SK-N-MC (cell line): ENCODE measurements around the gene CCDC183.
A peak's percentile ranks its signal among the peaks of the same experiment; 100 is the strongest.

Experiments used
- DNase-seq: peaks from one replicate; pipeline ENCODE4 v3.0.0-alpha.2; 2011; ENCODE audit warnings: low read depth, low spot score
- H3K27ac ChIP-seq: fragments of 200-600 bp; sonication (generic); 2 replicates; pipeline ENCODE4 v1.5.1; 2016; ENCODE audit warnings: mixed run types
- H3K36me3 ChIP-seq: fragments of 200-600 bp; sonication (generic); 2 replicates; pipeline ENCODE4 v1.6.1; 2017; ENCODE audit warnings: antibody characterized with exemption, low read length, mixed read lengths; ENCODE audit not compliant: insufficient read depth
- H3K4me3 ChIP-seq: fragments of 200-600 bp; sonication (generic); 2 replicates; pipeline ENCODE4 v1.5.1; 2016
- H3K9ac ChIP-seq: fragments of 200-600 bp; sonication (generic); 2 replicates; pipeline ENCODE4 v1.8.0; 2017; ENCODE audit warnings: mixed run types, mixed read lengths; ENCODE audit not compliant: insufficient read length
- H3K9me3 ChIP-seq: fragments of 200-600 bp; sonication (generic); 2 replicates; pipeline ENCODE4 v1.6.1; 2017; ENCODE audit warnings: low read depth, mild to moderate bottlenecking, antibody characterized with exemption, low read length, moderate library complexity, mixed read lengths
- EZH2 ChIP-seq: fragments of 200-600 bp; sonication (generic); IDR thresholded peaks from one replicate; pipeline ENCODE4 v1.6.1; 2017; ENCODE audit warnings: antibody characterized with exemption
- FOXP2 ChIP-seq: optimal IDR thresholded peaks from 2 replicates; pipeline ENCODE3; 2011; ENCODE audit warnings: mild to moderate bottlenecking, moderate library complexity; ENCODE audit not compliant: insufficient read depth; ENCODE audit errors: extremely low read length, control extremely low read depth
- POLR2AphosphoS5 ChIP-seq: IDR thresholded peaks from 2 replicates; pipeline ENCODE4 v1.6.1; 2012; ENCODE audit warnings: mild to moderate bottlenecking, low read depth, low read length, borderline replicate concordance

The CCDC183 gene

DNA sequence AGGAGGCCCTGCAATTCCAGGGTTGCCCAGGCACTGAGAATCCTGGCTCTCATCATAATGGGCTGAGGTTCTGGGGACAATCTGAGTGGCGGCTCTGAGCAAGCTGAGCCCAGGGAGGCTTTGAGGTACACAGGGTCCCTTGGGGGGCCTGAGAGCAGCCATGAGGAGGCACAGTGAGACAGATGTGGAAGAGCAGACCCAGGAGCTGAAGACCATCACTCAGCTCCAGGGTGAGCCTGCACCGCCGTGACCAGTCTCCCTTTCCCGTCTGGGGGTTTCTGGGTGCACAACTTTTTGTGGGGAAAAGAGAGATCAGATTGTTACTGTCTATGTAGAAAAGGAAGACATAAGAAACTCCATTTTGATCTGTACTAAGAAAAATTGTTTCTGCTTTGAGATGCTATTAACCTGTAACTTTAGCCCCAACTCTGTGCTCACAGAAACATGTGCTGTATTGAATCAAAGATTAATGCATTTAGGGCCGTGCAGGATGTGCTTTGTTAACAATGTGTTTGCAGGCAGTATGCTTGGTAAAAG lies at the start of gene CCDC183:
Gene CCDC183 (plus strand): TSS at position 101 of the 537 bp plus-strand sequence. CDS start 60 bp downstream, at position 161.
- peak within 1 kb of the TSS; percentile 14; the same call in 1 of the 2 replicates for H3K4me3 ChIP-seq

DNA sequence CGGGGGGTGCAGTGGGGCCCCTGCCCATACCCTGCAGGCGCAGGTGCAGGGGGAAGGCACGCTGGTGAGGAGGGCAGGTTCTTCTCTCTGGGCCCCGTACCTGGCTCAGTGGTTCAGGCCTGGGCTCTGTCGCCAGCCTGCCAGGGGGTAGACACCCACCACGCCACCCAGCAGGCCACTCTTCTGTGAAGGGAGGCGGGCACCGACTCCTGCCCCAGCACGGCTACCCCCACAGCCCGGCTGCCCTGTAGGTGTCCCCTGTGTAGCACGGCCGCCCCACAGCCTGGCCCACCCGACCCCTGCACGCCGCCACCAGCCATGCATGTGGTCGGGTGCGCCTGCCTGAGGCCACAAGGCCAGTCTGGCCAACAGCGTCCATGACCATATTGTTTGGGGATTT lies 49.5 kb upstream of the CCDC183 start:
- Histone ChIP-seq H3K27ac (no peak overlapping the region), H3K4me3 (no peak overlapping the region), H3K9me3 (no peaks in the 10 kb centered on the region), H3K36me3 (no peaks in the 10 kb centered on the region), H3K9ac (no peak overlapping the region)
- no peak for DNase-seq
- TF ChIP-seq EZH2 (no peak), POLR2AphosphoS5 (no peak), FOXP2 (no peak)

More for the DNA sequence above, at the start of gene CCDC183:
- no peaks in the 10 kb centered on the region for H3K9me3 ChIP-seq
- DNase-seq: no peak
- no peak within 1 kb of the TSS for H3K9ac ChIP-seq
- TF ChIP-seq POLR2AphosphoS5 (no peak), EZH2 (no peak), FOXP2 (no peak)
- peak within 1 kb of the TSS; percentile 59; the same call in 1 of the 2 replicates for H3K27ac ChIP-seq
- H3K36me3 ChIP-seq: no peaks in the 10 kb centered on the region

DNA sequence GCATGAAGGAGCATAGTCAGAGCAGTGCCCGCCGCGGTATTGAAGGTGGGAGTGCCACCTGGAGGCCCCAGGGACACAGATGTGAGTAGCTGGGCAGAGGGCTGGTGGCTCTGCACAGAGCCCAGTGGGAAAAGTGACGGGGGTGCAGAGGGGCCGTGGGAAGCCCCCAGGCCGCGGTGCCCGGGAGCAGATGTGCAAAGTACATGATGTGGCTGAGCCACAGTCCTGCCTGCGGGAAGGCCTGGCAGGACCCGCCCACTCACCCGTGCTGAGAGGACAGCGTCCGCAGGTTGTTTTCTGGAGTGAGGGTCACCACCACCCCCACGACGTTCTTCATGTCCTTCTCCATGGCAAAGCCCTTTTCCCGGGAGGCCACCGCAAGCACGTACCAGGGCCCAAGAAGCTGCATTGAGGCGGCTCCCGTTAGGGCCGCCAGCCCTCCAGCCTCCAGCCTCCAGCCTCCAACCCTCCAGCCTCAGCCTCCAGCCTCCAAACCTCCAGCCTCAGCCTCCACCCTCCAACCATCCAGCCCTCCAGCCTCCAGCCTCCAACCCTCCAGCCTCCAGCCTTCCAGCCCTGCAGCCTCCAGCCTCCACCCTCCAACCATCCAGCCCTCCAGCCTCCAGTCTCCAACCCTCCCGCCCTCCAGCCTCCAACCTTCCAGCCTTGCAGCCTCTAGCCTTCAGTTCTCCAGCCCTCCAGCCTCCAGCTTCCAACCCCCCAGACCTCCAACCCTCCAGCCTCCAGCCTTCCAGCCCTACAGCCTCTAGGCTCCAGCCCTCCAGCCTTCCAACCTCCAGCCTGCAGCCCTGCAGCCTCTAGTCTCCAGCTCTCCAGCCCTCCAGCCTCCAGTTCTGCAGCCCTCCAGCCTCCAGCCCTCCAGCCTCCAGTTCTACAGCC lies 48.7 kb upstream of the CCDC183 start:
- no peak overlapping the region for H3K4me3 ChIP-seq
- H3K27ac ChIP-seq: no peak overlapping the region
- no peak for DNase-seq
- no peaks in the 10 kb centered on the region for H3K36me3 ChIP-seq
- TF ChIP-seq FOXP2 (no peak), EZH2 (no peak), POLR2AphosphoS5 (no peak)
- H3K9ac ChIP-seq: no peak overlapping the region
- no peaks in the 10 kb centered on the region; the same call in 1 of the 2 replicates for H3K9me3 ChIP-seq

DNA sequence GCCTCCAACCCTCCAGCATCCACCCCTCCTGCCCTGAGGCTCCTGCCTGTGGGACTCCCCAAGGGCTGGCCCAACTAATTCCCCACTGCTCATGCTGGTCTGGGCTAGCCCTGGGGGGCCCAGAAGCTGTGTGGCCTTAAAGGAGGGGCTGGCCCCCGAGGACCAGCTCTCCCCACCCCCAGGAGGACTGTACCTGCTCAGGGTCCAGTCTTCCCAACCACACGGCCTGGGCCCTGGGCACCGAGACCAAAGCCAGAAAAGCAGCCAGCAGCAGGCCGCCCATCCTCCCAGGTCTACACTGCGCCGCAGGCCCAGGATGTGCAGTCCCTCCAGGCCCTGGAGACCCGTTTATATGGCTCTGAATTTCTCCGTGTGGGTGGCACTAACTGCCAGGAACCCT lies 47.9 kb upstream of the CCDC183 start, which contains the start of gene LCN6:
Gene LCN6 (minus strand): TSS at position 325 of the 400 bp plus-strand sequence. CDS start 42 bp downstream, at position 283.
- TF ChIP-seq EZH2 (no peak), FOXP2 (no peak), POLR2AphosphoS5 (no peak)
- H3K4me3 ChIP-seq: no peak within 1 kb of the TSS
- DNase-seq: no peak

DNA sequence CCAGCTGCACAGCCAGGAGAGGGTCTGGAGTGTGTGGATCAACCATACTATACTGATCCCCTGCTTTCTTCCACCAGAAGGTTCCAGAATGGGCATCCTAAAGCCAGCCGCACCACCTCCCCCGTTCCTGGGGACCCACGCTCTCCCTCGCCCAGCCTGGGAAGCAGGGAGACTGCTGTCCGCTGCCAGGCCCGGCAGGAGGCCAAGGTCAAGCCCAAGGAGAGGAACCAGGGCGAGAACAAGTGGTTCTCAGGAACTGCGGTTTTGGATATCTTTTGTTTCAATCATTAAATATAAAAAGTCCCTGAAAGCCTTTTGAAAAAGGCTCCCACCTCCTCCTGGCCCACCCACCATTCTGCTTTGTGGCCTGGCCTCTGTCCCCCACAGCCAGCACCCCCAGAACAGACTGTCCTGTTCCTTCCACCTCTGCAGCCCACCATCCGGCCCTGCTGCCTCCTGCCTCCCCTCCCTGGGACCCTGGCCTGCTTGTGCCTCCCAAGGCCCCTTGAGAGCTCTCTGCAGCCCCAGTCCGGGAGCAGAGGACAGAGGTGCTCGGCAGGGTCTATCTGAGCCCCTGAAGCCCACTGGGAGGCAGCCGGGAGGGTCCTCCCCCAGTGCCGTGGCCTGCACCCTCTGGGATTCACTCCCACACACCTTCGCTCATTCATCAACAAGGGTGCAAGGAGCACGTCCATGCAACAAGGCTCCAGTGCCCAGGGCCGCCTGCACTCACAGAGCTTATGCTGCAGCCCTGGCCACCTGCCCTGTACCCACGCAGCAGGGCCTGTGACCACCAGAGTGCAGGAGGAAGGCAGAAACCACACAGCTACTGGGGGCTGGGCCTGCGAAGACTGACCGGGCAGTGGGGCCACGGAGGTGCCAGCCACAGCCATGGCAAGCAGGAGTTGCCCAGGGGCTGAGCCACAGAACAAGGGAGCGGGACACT lies 47.2 kb upstream of the CCDC183 start:
- no peak for DNase-seq
- TF ChIP-seq EZH2 (no peak), POLR2AphosphoS5 (no peak), FOXP2 (no peak)
- H3K36me3 ChIP-seq: no peaks in the 10 kb centered on the region

More for the DNA sequence above, 47.9 kb upstream of the CCDC183 start, which contains the start of gene LCN6:
- Histone ChIP-seq H3K9me3 (no peaks in the 10 kb centered on the region; the same call in 1 of the 2 replicates), H3K9ac (no peak within 1 kb of the TSS), H3K36me3 (no peaks in the 10 kb centered on the region), H3K27ac (no peak within 1 kb of the TSS)

DNA sequence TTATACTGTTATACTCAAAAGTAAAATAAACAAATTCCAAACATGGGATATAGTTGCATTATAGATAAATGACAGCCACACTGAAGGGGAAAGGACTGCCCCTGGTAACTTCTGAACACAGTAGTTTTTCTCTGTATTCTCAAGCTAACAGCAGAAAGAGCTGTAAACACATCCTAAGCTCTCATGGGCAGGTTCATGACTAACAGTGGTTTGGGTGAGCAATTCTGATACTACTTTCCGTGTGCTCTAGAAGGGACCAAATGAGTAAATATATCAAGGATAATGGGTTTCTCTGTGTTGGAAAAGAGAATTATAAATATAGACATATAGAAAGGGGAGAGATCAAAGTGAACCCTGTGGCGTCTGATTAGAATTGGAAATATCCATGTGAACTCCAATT lies 45.6 kb upstream of the CCDC183 start:
- Histone ChIP-seq H3K27ac (no peak overlapping the region), H3K9ac (no peak overlapping the region), H3K9me3 (no peaks in the 10 kb centered on the region; the same call in 1 of the 2 replicates), H3K36me3 (no peaks in the 10 kb centered on the region), H3K4me3 (no peak overlapping the region)
- no peak for DNase-seq
- TF ChIP-seq FOXP2 (no peak), EZH2 (no peak), POLR2AphosphoS5 (no peak)

More for the DNA sequence above, 47.2 kb upstream of the CCDC183 start:
- Histone ChIP-seq H3K4me3 (no peak overlapping the region), H3K9me3 (no peaks in the 10 kb centered on the region; the same call in 1 of the 2 replicates), H3K9ac (no peak overlapping the region), H3K27ac (no peak overlapping the region)

DNA sequence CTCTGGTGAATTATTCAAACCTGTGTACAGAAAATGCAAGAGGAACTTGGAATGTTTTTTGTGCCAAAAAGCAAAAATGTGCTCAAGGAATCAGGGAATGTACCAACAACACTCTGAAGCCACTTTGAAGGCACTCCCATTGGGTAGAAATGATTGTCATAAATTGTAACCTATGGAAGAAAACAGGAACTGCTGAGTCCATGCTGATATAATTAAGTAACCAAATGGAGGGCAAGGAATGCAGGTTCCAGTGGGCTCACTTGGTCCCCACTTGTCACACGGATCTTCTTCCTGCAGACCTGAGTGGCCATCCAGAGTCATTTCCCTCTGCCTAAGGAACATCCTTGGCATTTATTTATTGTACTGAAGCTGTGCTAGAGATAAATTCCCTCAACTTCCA lies 44.9 kb upstream of the CCDC183 start:
- H3K9ac ChIP-seq: no peak overlapping the region
- no peaks in the 10 kb centered on the region for H3K36me3 ChIP-seq
- TF ChIP-seq POLR2AphosphoS5 (no peak), EZH2 (no peak), FOXP2 (no peak)
- H3K27ac ChIP-seq: no peak overlapping the region
- DNase-seq: no peak
- no peaks in the 10 kb centered on the region; the same call in 1 of the 2 replicates for H3K9me3 ChIP-seq
- no peak overlapping the region for H3K4me3 ChIP-seq

DNA sequence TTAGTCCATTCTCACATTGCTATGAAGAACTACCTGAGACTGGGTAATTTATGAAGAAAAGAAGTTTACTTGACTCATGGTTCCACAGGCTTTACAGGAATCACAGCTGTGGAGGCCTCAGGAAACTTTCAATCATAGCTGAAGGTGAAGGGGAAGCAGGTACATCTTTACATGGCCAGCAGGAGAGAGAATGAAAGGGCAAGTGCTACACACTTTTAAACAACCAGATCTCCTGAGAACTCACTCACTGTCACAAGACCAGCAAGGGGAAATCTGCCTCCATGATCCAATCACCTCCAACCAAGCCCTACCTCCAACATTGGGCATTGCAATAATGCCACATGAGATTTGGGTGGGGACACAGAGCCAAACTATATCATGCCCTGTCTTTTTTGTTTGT lies 44.3 kb upstream of the CCDC183 start:
- no peak for DNase-seq
- H3K9ac ChIP-seq: no peak overlapping the region
- H3K36me3 ChIP-seq: no peaks in the 10 kb centered on the region
- no peak overlapping the region for H3K27ac ChIP-seq
- no peak for TF ChIP-seq FOXP2
- no peak for TF ChIP-seq EZH2
- TF ChIP-seq POLR2AphosphoS5: no peak
- H3K9me3 ChIP-seq: no peaks in the 10 kb centered on the region; the same call in 1 of the 2 replicates
- no peak overlapping the region for H3K4me3 ChIP-seq
